WTC11 (cell line): Measurements from ENCODE around the gene NOC3L. TPM values are rescaled to one million over a fixed set of nuclear protein-coding genes. Genes with fewer than 3 reads are reported as not detected.

Experiments
- ATAC-seq: fragments of 200-7000 bp; cut with Tn5 transposase; 2 replicates; pipeline ENCODE4 v1.10.0; 2021; ENCODE audit warnings: mild to moderate bottlenecking, moderate library complexity
- CTCF ChIA-PET: fragments of 300-600 bp; sonication (Branson Sonifier 250); formaldehyde crosslinking; loops from one replicate; lab custom pipeline; 2021; ENCODE audit warnings: antibody characterized with exemption; lab: Charles Lee
- POLR2A ChIA-PET: fragments of 350-600 bp; sonication (Branson Sonifier 250); formaldehyde crosslinking; loops from one replicate; lab custom pipeline; 2021; ENCODE audit warnings: antibody characterized with exemption; lab: Charles Lee
- DNase-seq: peaks from one replicate; pipeline ENCODE4 v3.0.0; 2021; ENCODE audit warnings: low spot score
- H3K27ac Mint-ChIP-seq: 2 replicates; pipeline ENCODE4 v1.8.0; 2021; ENCODE audit warnings: mixed read lengths
- H3K27me3 Mint-ChIP-seq: 2 replicates; pipeline ENCODE4 v1.8.0; 2021; ENCODE audit warnings: low read depth, mild to moderate bottlenecking, moderate library complexity, mixed read lengths
- H3K36me3 Mint-ChIP-seq: 2 replicates; pipeline ENCODE4 v1.8.0; 2021; ENCODE audit warnings: mixed read lengths
- H3K4me1 Mint-ChIP-seq: 2 replicates; pipeline ENCODE4 v1.8.0; 2022; ENCODE audit warnings: mixed read lengths
- H3K4me3 Mint-ChIP-seq: 2 replicates; pipeline ENCODE4 v1.8.0; 2021; ENCODE audit warnings: mild to moderate bottlenecking, moderate library complexity, mixed read lengths
- H3K9me3 Mint-ChIP-seq: 2 replicates; pipeline ENCODE4 v1.8.0; 2021; ENCODE audit warnings: mixed read lengths
- CREM ChIP-seq: sonication (generic); formaldehyde crosslinking; IDR thresholded peaks from 2 replicates; pipeline ENCODE4 v1.8.1; 2022; ENCODE audit warnings: mild to moderate bottlenecking, missing genetic modification reagents, moderate library complexity
- ELF4 ChIP-seq: sonication (generic); formaldehyde crosslinking; IDR thresholded peaks from 2 replicates; pipeline ENCODE4 v1.8.1; 2022; ENCODE audit warnings: low read depth, mild to moderate bottlenecking, moderate library complexity, missing genetic modification reagents
- ETV6 ChIP-seq: sonication (generic); formaldehyde crosslinking; IDR thresholded peaks from 2 replicates; pipeline ENCODE4 v1.8.1; 2022; ENCODE audit warnings: mild to moderate bottlenecking, missing genetic modification reagents
- FOXP1 ChIP-seq: sonication (generic); formaldehyde crosslinking; IDR thresholded peaks from 2 replicates; pipeline ENCODE4 v1.8.0; 2022; ENCODE audit warnings: missing genetic modification reagents, mild to moderate bottlenecking, moderate library complexity, borderline replicate concordance
- GRHL2 ChIP-seq: fragments of 250-450 bp; sonication (Bioruptor Pico); IDR thresholded peaks from 2 replicates; pipeline ENCODE4 v1.8.0; 2022; ENCODE audit warnings: mild to moderate bottlenecking, moderate library complexity; ENCODE audit not compliant: insufficient replicate concordance, severe bottlenecking
- HMGA2 ChIP-seq: fragments of 250-450 bp; sonication (Bioruptor Pico); IDR thresholded peaks from 2 replicates; pipeline ENCODE4 v1.4.0; 2021; ENCODE audit warnings: mild to moderate bottlenecking, moderate library complexity
- NR3C1 ChIP-seq: sonication (generic); formaldehyde crosslinking; conservative IDR thresholded peaks from 2 replicates; pipeline ENCODE4 v1.8.1; 2023; ENCODE audit warnings: low read depth, mild to moderate bottlenecking, missing genetic modification reagents
- OVOL2 ChIP-seq: fragments of 250-450 bp; sonication (Bioruptor Pico); IDR thresholded peaks from 2 replicates; pipeline ENCODE4 v1.9.0; 2021; ENCODE audit warnings: mild to moderate bottlenecking, borderline replicate concordance
- PRRX2 ChIP-seq: fragments of 250-450 bp; sonication (Bioruptor Pico); IDR thresholded peaks from 2 replicates; pipeline ENCODE4 v1.8.0; 2021; ENCODE audit warnings: mild to moderate bottlenecking
- RORB ChIP-seq: fragments of 250-450 bp; sonication (Bioruptor Pico); IDR thresholded peaks from 2 replicates; pipeline ENCODE4 v1.9.0; 2021; ENCODE audit warnings: mild to moderate bottlenecking
- SMAD3 ChIP-seq: sonication (generic); formaldehyde crosslinking; IDR thresholded peaks from 2 replicates; pipeline ENCODE4 v1.8.0; 2022; ENCODE audit warnings: missing genetic modification reagents, mild to moderate bottlenecking, borderline replicate concordance
- TEAD1 ChIP-seq: sonication (generic); formaldehyde crosslinking; IDR thresholded peaks from 2 replicates; pipeline ENCODE4 v1.8.0; 2022; ENCODE audit warnings: mild to moderate bottlenecking, missing genetic modification reagents
- ZNF121 ChIP-seq: sonication (generic); formaldehyde crosslinking; IDR thresholded peaks from 2 replicates; pipeline ENCODE4 v1.8.0; 2023; ENCODE audit warnings: missing genetic modification reagents
- ZNF232 ChIP-seq: sonication (generic); formaldehyde crosslinking; IDR thresholded peaks from 2 replicates; pipeline ENCODE4 v1.8.0; 2022; ENCODE audit warnings: mild to moderate bottlenecking, missing genetic modification reagents
- ZNF423 ChIP-seq: fragments of 250-450 bp; sonication (Bioruptor Pico); IDR thresholded peaks from 2 replicates; pipeline ENCODE4 v2.1.2; 2022; ENCODE audit warnings: mild to moderate bottlenecking, moderate library complexity
- total RNA-seq: library from RNA; stranded (reverse); gene quantifications from 3 replicates; pipeline ENCODE4 v1.2.3, GENCODE V29; 2021
- TF ChIP-seq, protein P1 (sequence below): sonication (generic); formaldehyde crosslinking; IDR thresholded peaks from 2 replicates; pipeline ENCODE4 v1.8.1; 2022; ENCODE audit warnings: mild to moderate bottlenecking, missing genetic modification reagents, moderate library complexity, borderline replicate concordance
- TF ChIP-seq, protein P2 (sequence below): sonication (generic); formaldehyde crosslinking; IDR thresholded peaks from 2 replicates; pipeline ENCODE4 v1.8.1; 2022; ENCODE audit warnings: mild to moderate bottlenecking, moderate library complexity, missing genetic modification reagents
- TF ChIP-seq, protein P3 (sequence below): fragments of 250-450 bp; sonication (Bioruptor Pico); IDR thresholded peaks from 2 replicates; pipeline ENCODE4 v1.9.0; 2021; ENCODE audit warnings: moderate library complexity, mild to moderate bottlenecking, inconsistent platforms, borderline replicate concordance
- TF ChIP-seq, protein P4 (sequence below): fragments of 250-450 bp; sonication (Bioruptor Pico); IDR thresholded peaks from 2 replicates; pipeline ENCODE4 v1.9.0; 2021; ENCODE audit warnings: mild to moderate bottlenecking, borderline replicate concordance

Gene NOC3L
- total RNA-seq, 1 experiment from 2014 or later = 26.1 TPM

DNA sequence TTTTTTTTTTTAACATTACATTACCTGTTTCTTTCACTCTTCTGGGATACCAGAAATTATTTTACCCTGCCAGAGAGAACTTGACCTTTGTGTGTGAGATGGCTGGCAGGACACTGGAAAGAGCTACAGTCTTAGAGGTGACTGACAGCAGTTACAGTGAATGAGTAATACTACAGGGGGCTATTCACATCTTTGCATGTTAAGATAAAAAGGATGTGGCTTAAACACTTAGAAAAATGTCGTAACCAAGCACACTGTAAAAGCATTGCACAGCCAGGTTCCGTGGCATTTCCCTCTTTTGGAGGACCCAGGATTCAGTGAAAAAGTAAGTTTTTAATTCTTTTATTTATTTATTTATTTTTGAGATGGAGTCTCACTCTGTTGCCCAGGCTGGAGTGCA is 20.8 kb upstream of the NOC3L start:
- TF ChIP-seq, protein P1, sequence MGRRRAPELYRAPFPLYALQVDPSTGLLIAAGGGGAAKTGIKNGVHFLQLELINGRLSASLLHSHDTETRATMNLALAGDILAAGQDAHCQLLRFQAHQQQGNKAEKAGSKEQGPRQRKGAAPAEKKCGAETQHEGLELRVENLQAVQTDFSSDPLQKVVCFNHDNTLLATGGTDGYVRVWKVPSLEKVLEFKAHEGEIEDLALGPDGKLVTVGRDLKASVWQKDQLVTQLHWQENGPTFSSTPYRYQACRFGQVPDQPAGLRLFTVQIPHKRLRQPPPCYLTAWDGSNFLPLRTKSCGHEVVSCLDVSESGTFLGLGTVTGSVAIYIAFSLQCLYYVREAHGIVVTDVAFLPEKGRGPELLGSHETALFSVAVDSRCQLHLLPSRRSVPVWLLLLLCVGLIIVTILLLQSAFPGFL (CRISPR knock-in tag) = no peak
- TF ChIP-seq NR3C1 (CRISPR knock-in tag) (no peak), HMGA2 (CRISPR knock-in tag) (no peak), RORB (CRISPR knock-in tag) (no peak), PRRX2 (CRISPR knock-in tag) (no peak), FOXP1 (CRISPR knock-in tag) (no peak), TEAD1 (CRISPR knock-in tag) (no peak), ZNF121 (CRISPR knock-in tag) (no peak), ETV6 (CRISPR knock-in tag) (no peak), OVOL2 (CRISPR knock-in tag) (no peak), ZNF423 (CRISPR knock-in tag) (no peak), ELF4 (CRISPR knock-in tag) (no peak)
- TF ChIP-seq, protein P2, sequence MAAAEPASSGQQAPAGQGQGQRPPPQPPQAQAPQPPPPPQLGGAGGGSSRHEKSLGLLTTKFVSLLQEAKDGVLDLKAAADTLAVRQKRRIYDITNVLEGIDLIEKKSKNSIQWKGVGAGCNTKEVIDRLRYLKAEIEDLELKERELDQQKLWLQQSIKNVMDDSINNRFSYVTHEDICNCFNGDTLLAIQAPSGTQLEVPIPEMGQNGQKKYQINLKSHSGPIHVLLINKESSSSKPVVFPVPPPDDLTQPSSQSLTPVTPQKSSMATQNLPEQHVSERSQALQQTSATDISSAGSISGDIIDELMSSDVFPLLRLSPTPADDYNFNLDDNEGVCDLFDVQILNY (CRISPR knock-in tag) = no peak
- TF ChIP-seq, protein P3, sequence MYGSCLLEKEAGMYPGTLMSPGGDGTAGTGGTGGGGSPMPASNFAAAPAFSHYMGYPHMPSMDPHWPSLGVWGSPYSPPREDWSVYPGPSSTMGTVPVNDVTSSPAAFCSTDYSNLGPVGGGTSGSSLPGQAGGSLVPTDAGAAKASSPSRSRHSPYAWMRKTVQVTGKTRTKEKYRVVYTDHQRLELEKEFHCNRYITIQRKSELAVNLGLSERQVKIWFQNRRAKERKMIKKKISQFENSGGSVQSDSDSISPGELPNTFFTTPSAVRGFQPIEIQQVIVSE (CRISPR knock-in tag) = no peak
- TF ChIP-seq, protein P4, sequence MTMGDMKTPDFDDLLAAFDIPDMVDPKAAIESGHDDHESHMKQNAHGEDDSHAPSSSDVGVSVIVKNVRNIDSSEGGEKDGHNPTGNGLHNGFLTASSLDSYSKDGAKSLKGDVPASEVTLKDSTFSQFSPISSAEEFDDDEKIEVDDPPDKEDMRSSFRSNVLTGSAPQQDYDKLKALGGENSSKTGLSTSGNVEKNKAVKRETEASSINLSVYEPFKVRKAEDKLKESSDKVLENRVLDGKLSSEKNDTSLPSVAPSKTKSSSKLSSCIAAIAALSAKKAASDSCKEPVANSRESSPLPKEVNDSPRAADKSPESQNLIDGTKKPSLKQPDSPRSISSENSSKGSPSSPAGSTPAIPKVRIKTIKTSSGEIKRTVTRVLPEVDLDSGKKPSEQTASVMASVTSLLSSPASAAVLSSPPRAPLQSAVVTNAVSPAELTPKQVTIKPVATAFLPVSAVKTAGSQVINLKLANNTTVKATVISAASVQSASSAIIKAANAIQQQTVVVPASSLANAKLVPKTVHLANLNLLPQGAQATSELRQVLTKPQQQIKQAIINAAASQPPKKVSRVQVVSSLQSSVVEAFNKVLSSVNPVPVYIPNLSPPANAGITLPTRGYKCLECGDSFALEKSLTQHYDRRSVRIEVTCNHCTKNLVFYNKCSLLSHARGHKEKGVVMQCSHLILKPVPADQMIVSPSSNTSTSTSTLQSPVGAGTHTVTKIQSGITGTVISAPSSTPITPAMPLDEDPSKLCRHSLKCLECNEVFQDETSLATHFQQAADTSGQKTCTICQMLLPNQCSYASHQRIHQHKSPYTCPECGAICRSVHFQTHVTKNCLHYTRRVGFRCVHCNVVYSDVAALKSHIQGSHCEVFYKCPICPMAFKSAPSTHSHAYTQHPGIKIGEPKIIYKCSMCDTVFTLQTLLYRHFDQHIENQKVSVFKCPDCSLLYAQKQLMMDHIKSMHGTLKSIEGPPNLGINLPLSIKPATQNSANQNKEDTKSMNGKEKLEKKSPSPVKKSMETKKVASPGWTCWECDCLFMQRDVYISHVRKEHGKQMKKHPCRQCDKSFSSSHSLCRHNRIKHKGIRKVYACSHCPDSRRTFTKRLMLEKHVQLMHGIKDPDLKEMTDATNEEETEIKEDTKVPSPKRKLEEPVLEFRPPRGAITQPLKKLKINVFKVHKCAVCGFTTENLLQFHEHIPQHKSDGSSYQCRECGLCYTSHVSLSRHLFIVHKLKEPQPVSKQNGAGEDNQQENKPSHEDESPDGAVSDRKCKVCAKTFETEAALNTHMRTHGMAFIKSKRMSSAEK (CRISPR knock-in tag) = no peak
- H3K4me3 Mint-ChIP-seq = no peak overlapping the region
- DNase-seq = no peak
- peaks cover 15% of the 10 kb centered on the region for H3K9me3 Mint-ChIP-seq
- POLR2A ChIA-PET = no interaction called here
- 0 out of 2 replicates have a peak, but pooled peaks cover 3% of the 10 kb centered on the region for H3K4me1 Mint-ChIP-seq
- no peak overlapping the region for H3K27ac Mint-ChIP-seq
- CTCF ChIA-PET = interaction anchor here (0.7 to 2.0 kb wide), 5 partner anchors 10 to 163 kb away, joined by 3 to 16 read pairs (median 3); no protein-coding TSS in a partner anchor
- peaks cover 8% of the 10 kb centered on the region; the same call in 1 of the 2 replicates for H3K27me3 Mint-ChIP-seq
- no peak for ATAC-seq
- H3K36me3 Mint-ChIP-seq = peaks cover 3% of the 10 kb centered on the region

DNA sequence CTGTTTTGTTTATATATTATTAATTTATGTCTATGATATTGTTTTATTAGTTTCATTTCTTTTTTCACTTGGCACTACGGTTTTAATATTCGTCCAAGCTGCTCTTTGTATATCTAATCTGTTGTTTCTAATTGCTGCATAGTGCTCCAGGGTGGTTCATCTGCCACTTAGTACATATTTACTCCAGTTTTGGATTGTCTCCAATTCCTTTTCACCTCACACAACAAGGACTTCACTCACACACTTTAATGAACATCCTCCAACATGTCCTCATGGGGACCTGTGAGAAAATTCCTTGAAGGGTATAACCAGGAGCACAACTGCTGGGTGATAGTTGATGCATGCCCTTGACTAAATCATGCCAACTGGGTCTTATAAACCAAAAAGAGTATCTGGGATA is 14.1 kb upstream of the NOC3L start:
- ATAC-seq (no peak), DNase-seq (no peak)
- Mint-ChIP-seq H3K4me1 (no peaks in the 10 kb centered on the region), H3K4me3 (no peak overlapping the region), H3K36me3 (no peaks in the 10 kb centered on the region), H3K9me3 (no peaks in the 10 kb centered on the region), H3K27me3 (peaks cover 19% of the 10 kb centered on the region), H3K27ac (no peak overlapping the region)
- TF ChIP-seq HMGA2 (CRISPR knock-in tag) = no peak
- no peak for TF ChIP-seq ZNF121 (CRISPR knock-in tag)
- TF ChIP-seq CREM (CRISPR knock-in tag) = no peak
- no peak for TF ChIP-seq SMAD3 (CRISPR knock-in tag)
- TF ChIP-seq, protein P3 (CRISPR knock-in tag) = no peak
- TF ChIP-seq GRHL2 (CRISPR knock-in tag) = no peak
- TF ChIP-seq ZNF232 (CRISPR knock-in tag) = no peak
- CTCF ChIA-PET = no interaction called here
- POLR2A ChIA-PET = no interaction called here
